ENCODE results near the gene RAD23A. TPM values are rescaled to one million over a fixed set of nuclear protein-coding genes. Genes with fewer than 3 reads are reported as not detected.

RAD23A gene
- total RNA-seq, 1 donor from 2014 or later = 37.7 TPM

DNA sequence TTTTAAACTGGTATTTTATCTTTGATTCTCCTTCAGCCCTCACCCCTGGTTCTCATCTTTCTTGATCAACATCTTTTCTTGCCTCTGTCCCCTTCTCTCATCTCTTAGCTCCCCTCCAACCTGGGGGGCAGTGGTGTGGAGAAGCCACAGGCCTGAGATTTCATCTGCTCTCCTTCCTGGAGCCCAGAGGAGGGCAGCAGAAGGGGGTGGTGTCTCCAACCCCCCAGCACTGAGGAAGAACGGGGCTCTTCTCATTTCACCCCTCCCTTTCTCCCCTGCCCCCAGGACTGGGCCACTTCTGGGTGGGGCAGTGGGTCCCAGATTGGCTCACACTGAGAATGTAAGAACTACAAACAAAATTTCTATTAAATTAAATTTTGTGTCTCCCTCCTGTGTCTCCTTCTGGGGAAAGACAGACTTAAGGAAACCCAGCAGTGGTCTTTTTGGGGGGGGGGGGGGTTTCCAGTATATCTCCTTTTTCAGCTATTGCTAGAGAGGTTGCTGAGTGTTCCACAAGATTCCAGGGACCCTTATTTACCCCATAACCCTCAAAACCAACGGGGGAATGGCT is 1.5 kb upstream of the RAD23A start:
- Histone ChIP-seq H3K9ac (no peak overlapping the region), H3K9me3 (ENCODE audit: low read depth) (no peaks in the 10 kb centered on the region), H3F3A (ENCODE audit: low read depth) (peaks cover 77% of the 10 kb centered on the region), H3K27me3 (no peaks in the 10 kb centered on the region), H3K27ac (no peak overlapping the region), H3K4me2 (no peak overlapping the region), H2AFZ (replicated peaks) (no peak overlapping the region), H4K20me1 (ENCODE audit: low read depth) (peaks cover 31% of the 10 kb centered on the region), H3K79me2 (ENCODE audit: low read depth) (peaks cover 51% of the 10 kb centered on the region), H3K4me1 (peaks cover 15% of the 10 kb centered on the region), H3K4me3 (no peak overlapping the region), H3K36me3 (peaks cover 10% of the 10 kb centered on the region)
- Mint-ChIP-seq H3K4me3 (peak overlapping the region; percentile 64), H3K27ac (no peak overlapping the region), H3K36me3 (peaks cover 45% of the 10 kb centered on the region), H3K27me3 (ENCODE audit: insufficient read depth, low read depth) (peaks cover 23% of the 10 kb centered on the region), H3K9me3 (no peaks in the 10 kb centered on the region), H3K4me1 (peaks cover 36% of the 10 kb centered on the region)
- TF ChIP-seq, protein P1, sequence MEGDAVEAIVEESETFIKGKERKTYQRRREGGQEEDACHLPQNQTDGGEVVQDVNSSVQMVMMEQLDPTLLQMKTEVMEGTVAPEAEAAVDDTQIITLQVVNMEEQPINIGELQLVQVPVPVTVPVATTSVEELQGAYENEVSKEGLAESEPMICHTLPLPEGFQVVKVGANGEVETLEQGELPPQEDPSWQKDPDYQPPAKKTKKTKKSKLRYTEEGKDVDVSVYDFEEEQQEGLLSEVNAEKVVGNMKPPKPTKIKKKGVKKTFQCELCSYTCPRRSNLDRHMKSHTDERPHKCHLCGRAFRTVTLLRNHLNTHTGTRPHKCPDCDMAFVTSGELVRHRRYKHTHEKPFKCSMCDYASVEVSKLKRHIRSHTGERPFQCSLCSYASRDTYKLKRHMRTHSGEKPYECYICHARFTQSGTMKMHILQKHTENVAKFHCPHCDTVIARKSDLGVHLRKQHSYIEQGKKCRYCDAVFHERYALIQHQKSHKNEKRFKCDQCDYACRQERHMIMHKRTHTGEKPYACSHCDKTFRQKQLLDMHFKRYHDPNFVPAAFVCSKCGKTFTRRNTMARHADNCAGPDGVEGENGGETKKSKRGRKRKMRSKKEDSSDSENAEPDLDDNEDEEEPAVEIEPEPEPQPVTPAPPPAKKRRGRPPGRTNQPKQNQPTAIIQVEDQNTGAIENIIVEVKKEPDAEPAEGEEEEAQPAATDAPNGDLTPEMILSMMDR (IDR thresholded peaks at IDR 0.05) = no peak
- no peak for TF ChIP-seq EZH2phosphoT487 (IDR thresholded peaks at IDR 0.05)
- no peak for TF ChIP-seq EZH2 (IDR thresholded peaks at IDR 0.05)
- no peak for DNase-seq (ENCODE audit: low spot score)

DNA sequence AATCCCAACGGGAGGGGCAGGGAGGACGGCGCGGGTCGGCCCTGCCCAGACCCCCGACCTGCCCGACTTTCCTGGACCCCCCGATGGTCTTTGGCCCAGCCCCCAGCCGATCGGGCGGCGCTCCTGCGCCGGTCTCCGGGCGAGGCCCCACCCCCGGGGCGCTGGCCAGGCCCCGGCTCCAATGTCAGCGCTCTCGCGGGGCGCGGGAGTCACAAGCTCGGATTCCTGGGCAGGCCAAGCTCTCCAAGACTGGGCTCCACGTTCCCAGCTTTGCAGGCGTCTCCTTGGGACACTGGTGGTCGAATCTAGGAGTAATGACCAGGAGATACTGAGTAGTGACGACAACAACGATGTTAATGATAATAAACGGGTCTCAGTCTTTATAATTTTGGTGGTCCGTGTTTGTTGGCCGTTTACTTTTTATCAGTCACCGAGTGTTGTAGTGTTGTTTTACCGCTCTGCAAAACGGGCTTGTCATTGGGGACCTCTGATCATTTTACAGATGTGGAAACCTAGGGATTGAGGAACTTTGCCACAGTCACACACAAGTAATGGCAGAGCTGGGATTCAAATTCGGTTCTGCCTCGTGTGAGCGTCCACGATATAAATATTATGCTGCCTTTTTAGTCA is 545 bp downstream of the RAD23A start:
- H3K36me3 ChIP-seq = no peaks in the 10 kb centered on the region
- Mint-ChIP-seq H3K27me3 (ENCODE audit: insufficient read depth, low read depth) (peaks cover 23% of the 10 kb centered on the region), H3K27ac (peak overlapping the region; percentile 50), H3K4me3 (peak overlapping the region; percentile 94), H3K9me3 (no peaks in the 10 kb centered on the region), H3K36me3 (peaks cover 34% of the 10 kb centered on the region), H3K4me1 (peaks cover 18% of the 10 kb centered on the region)
- H3K4me2 ChIP-seq = peak overlapping the region; percentile 92
- peak overlapping the region; percentile 91 for H3K9ac ChIP-seq
- peak overlapping the region; percentile 99 for H3K27ac ChIP-seq
- peaks cover 15% of the 10 kb centered on the region for H4K20me1 ChIP-seq (ENCODE audit: low read depth)
- H3K27me3 ChIP-seq = no peaks in the 10 kb centered on the region
- peaks cover 4% of the 10 kb centered on the region for H3K4me1 ChIP-seq
- H3K9me3 ChIP-seq (ENCODE audit: low read depth) = no peaks in the 10 kb centered on the region
- H3K79me2 ChIP-seq (ENCODE audit: low read depth) = peaks cover 31% of the 10 kb centered on the region
- peak; percentile 94 for DNase-seq (ENCODE audit: low spot score)
- peak overlapping the region; percentile 85 for H3K4me3 ChIP-seq
- H2AFZ ChIP-seq (replicated peaks) = no peak overlapping the region
- H3F3A ChIP-seq (ENCODE audit: low read depth) = peaks cover 61% of the 10 kb centered on the region
- TF ChIP-seq EZH2 (IDR thresholded peaks at IDR 0.05) (no peak), EZH2phosphoT487 (IDR thresholded peaks at IDR 0.05) (no peak)
- TF ChIP-seq, protein P1 (IDR thresholded peaks at IDR 0.05) = no peak

DNA sequence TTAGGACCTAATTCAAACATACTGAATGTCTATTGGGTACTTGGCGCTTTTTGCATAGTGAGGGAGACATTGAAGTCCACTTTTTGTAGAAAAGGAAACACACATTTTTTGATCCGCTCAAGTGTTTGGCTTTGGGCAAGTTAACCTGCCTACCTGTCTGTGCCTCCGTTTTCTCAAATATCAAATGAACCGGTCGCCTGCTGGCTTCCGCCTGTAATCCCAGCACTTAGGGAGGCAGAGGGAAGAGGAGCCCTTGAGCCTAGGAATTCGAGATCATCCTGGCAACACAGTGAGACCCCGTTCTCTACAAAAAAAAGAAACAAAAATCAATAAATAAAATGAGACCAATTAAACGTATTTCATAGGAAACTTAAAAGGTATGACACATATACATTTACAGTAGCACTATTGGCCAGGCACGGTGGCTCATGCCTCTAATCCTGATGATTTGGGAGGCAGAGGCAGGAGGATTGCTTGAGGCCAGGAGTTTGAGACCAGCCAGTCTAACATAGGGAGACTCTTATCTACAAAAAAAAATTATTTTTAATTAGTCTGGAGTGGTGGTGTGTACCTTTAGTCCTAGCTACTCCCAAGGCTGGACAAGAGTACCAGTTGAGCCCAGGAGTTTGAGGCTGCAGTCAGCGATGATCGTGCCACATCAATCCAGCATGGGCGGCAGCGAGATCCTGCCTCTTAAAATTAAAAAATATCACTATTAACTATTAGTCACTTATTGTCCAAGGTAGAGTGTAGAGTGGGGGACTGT is 1.3 kb downstream of the RAD23A start:
- peak overlapping the region; percentile 50 for H3K27ac Mint-ChIP-seq
- Histone ChIP-seq H3K4me2 (peak overlapping the region; percentile 92), H3F3A (ENCODE audit: low read depth) (peaks cover 58% of the 10 kb centered on the region), H3K79me2 (ENCODE audit: low read depth) (peaks cover 23% of the 10 kb centered on the region), H4K20me1 (ENCODE audit: low read depth) (peaks cover 15% of the 10 kb centered on the region), H2AFZ (replicated peaks) (no peak overlapping the region), H3K36me3 (no peaks in the 10 kb centered on the region), H3K4me3 (peak overlapping the region; percentile 85), H3K9ac (peak overlapping the region; percentile 91), H3K27me3 (no peaks in the 10 kb centered on the region), H3K27ac (peak overlapping the region; percentile 99), H3K9me3 (ENCODE audit: low read depth) (no peaks in the 10 kb centered on the region), H3K4me1 (peaks cover 4% of the 10 kb centered on the region)
- peaks cover 18% of the 10 kb centered on the region for H3K4me1 Mint-ChIP-seq
- peaks cover 23% of the 10 kb centered on the region for H3K27me3 Mint-ChIP-seq (ENCODE audit: insufficient read depth, low read depth)
- H3K4me3 Mint-ChIP-seq = peak overlapping the region; percentile 94
- no peak for DNase-seq (ENCODE audit: low spot score)
- H3K36me3 Mint-ChIP-seq = peaks cover 38% of the 10 kb centered on the region
- no peaks in the 10 kb centered on the region for H3K9me3 Mint-ChIP-seq
- TF ChIP-seq EZH2phosphoT487 (IDR thresholded peaks at IDR 0.05) = no peak
- TF ChIP-seq EZH2 (IDR thresholded peaks at IDR 0.05) = no peak
- TF ChIP-seq, protein P1 (IDR thresholded peaks at IDR 0.05) = no peak

Measured in neural progenitor cell (in vitro differentiated cells).